Panc1 (cell line): ENCODE results near the gene TESMIN.

Experiments
- POLR2AphosphoS5 ChIP-seq: IDR thresholded peaks from 2 replicates; pipeline ENCODE4 v1.6.1; 2012; ENCODE audit warnings: mild to moderate bottlenecking, low read depth, low read length, moderate library complexity
- TF ChIP-seq, protein P1 (sequence below): fragments of 450-650 bp; IDR thresholded peaks from 2 replicates; pipeline ENCODE4 v1.5.1; 2017; ENCODE audit warnings: mild to moderate bottlenecking

- TF ChIP-seq, protein P1, sequence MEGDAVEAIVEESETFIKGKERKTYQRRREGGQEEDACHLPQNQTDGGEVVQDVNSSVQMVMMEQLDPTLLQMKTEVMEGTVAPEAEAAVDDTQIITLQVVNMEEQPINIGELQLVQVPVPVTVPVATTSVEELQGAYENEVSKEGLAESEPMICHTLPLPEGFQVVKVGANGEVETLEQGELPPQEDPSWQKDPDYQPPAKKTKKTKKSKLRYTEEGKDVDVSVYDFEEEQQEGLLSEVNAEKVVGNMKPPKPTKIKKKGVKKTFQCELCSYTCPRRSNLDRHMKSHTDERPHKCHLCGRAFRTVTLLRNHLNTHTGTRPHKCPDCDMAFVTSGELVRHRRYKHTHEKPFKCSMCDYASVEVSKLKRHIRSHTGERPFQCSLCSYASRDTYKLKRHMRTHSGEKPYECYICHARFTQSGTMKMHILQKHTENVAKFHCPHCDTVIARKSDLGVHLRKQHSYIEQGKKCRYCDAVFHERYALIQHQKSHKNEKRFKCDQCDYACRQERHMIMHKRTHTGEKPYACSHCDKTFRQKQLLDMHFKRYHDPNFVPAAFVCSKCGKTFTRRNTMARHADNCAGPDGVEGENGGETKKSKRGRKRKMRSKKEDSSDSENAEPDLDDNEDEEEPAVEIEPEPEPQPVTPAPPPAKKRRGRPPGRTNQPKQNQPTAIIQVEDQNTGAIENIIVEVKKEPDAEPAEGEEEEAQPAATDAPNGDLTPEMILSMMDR = no peak
- no peak for TF ChIP-seq POLR2AphosphoS5
Measured at GRCh38 chr11:68684385-68685356, 66.6 kb downstream of the TESMIN start, which contains the start of gene GAL.
